SJCRH30 (cell line): Measurements from ENCODE around the gene PRR36. TPM values are rescaled to one million over a fixed set of nuclear protein-coding genes. Genes with fewer than 3 reads are reported as not detected.
A peak's percentile ranks its signal among the peaks of the same experiment; 100 is the strongest.

Experiments
- DNase-seq, 2 experiments: peaks; one replicate each; pipeline ENCODE4 v3.0.0-alpha.2; 2015 to 2020
- H3K27ac ChIP-seq: fragments of 250-450 bp; sonication (Bioruptor Pico); 2 replicates; pipeline ENCODE4 v1.5.1; 2020; ENCODE audit warnings: mild to moderate bottlenecking, moderate library complexity
- H3K27me3 ChIP-seq: fragments of 250-450 bp; sonication (Bioruptor Pico); 2 replicates; pipeline ENCODE4 v1.5.1; 2020; ENCODE audit warnings: mild to moderate bottlenecking, moderate library complexity
- H3K36me3 ChIP-seq: fragments of 250-450 bp; sonication (Bioruptor Pico); 2 replicates; pipeline ENCODE4 v1.5.1; 2020; ENCODE audit warnings: mild to moderate bottlenecking, moderate library complexity
- H3K4me1 ChIP-seq: fragments of 250-450 bp; sonication (Bioruptor Pico); 2 replicates; pipeline ENCODE4 v1.5.1; 2020; ENCODE audit warnings: mild to moderate bottlenecking, moderate library complexity
- H3K4me3 ChIP-seq: fragments of 250-450 bp; sonication (Bioruptor Pico); 2 replicates; pipeline ENCODE4 v1.5.1; 2020; ENCODE audit warnings: mild to moderate bottlenecking, moderate library complexity
- H3K9me3 ChIP-seq: fragments of 250-450 bp; sonication (Bioruptor Pico); replicated peaks from 2 replicates; pipeline ENCODE4 v1.5.1; 2020; ENCODE audit warnings: mild to moderate bottlenecking, moderate library complexity
- total RNA-seq: library from RNA; depleted of rRNA; stranded (reverse); fragments of >200 nt; shearing (Covaris generic); gene quantifications from 2 replicates; pipeline ENCODE4 v1.2.3, GENCODE V29; 2014

PRR36 gene
- total RNA-seq, 1 experiment from 2014 or later = not detected

GRCh38 chr19:7856679-7857663 lies 17.2 kb downstream of the PRR36 start:
- Histone ChIP-seq H3K27me3 (no peaks in the 10 kb centered on the region), H3K4me3 (no peak overlapping the region), H3K27ac (no peak overlapping the region), H3K9me3 (no peaks in the 10 kb centered on the region), H3K4me1 (no peaks in the 10 kb centered on the region), H3K36me3 (no peaks in the 10 kb centered on the region)
- DNase-seq = no peak

DNA sequence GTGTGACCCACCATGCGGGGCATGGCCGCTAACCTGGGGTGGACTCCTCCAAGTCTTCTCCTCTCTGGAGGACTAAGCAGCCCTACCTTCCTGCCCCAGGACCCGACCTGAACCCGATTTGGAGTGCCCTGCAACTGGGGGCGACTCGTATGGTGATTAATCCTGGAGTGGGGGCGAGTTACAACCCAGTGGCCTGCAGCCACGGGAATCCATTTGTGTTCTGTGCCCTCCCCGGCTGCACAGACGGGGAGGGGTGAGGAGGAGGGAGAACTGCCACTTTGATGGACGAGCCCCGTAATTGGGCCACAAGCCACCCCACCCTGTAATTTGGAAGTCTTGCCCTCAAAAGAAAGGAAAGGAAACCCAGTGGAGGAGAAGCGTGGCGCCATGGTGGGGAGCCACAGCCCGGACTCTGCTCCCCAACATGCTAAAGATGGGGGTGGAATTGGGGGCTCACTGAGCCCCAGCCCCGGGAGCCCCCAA lies 18.0 kb downstream of the PRR36 start:
- Histone ChIP-seq H3K36me3 (no peaks in the 10 kb centered on the region), H3K4me3 (no peak overlapping the region), H3K4me1 (no peaks in the 10 kb centered on the region), H3K9me3 (no peaks in the 10 kb centered on the region), H3K27me3 (no peaks in the 10 kb centered on the region), H3K27ac (no peak overlapping the region)
- DNase-seq = no peak

DNA sequence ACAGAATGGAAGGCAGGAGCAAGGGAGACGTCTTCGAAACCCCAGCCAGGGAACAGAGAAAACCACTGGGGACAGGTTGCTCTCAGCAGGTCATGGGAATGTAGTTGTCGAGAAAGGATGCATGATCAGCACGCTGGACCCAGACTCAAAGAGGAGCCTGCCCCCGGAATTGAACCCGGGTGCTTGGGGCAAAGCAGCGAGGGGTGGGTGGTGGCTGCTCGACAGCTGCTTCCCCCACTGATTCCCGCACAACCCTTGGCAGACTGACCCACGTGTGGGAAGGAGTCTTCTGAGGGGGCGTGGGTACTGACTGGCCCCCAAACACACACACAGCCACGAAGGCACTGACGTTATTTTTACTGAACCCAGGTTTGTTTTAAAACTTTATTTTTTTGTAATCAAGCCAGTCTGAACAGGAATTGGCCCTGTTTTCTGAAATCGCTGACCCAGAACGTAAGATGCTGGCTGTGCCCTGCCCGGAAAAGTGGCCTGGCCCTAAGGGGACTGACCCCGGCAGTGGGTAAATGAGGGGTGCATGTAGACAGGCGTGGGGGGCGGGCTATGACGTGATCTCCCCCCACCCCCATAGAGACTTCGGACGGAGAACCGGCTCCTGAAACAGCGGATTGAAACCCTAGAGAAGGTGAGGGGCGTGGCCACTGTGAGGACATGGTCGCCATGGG lies 18.6 kb downstream of the PRR36 start:
- H3K4me1 ChIP-seq = no peaks in the 10 kb centered on the region
- H3K4me3 ChIP-seq = no peak overlapping the region
- no peaks in the 10 kb centered on the region for H3K36me3 ChIP-seq
- DNase-seq = no peak
- H3K27ac ChIP-seq = no peak overlapping the region
- no peaks in the 10 kb centered on the region for H3K9me3 ChIP-seq
- H3K27me3 ChIP-seq = no peaks in the 10 kb centered on the region

- Histone ChIP-seq H3K9me3 (no peaks in the 10 kb centered on the region), H3K27me3 (no peaks in the 10 kb centered on the region), H3K27ac (no peak overlapping the region), H3K4me1 (no peaks in the 10 kb centered on the region), H3K4me3 (no peak overlapping the region), H3K36me3 (no peaks in the 10 kb centered on the region)
- no peak for DNase-seq
Observed at GRCh38 chr19:7853770-7854128, 20.4 kb downstream of the PRR36 start.

DNA sequence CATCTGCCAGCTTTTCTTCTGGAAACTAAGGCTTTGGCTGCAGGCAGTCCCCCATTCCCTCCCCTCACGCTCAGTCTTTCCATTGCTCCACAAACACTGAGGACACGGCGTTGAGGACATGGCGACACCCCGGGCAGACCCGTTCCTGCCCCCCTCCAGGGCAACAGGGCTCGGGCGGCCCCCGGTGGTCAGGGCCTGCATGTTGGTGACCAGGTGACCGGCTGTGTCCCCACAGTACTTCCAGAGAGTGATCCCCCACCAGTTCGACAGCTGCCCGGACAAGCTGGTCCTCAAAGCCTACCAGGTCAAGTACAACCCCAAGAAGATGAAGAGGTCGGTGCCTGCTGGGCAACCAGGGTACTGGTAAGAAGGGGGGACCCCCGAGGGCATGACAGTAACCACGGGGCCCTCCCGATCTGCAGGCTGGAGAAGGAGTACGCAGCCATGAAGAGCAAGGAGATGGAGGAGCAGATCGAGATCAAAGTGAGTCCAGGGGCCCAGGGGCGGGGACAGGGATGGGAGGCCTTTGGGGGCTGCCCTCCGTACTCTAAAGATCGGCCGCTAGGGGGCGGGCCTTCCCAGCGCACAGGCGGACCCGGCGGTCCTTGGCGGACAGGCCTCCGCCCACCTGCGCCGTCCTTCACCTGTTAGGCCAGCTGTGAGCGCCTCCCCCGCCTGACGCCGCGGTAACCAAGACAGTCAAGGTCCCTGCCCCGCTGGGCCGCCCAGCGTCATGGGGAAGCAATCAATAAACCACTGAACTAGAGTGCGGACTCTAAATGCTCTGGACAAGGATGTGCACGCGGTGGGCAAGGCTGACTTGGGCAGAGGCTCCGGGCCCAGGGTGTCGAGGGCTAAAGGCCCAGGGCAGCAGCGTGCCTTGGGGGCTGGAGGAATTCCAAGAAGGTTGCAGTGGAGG lies 21.1 kb downstream of the PRR36 start:
- DNase-seq = peak; percentile 76 to 85
- no peak overlapping the region for H3K4me3 ChIP-seq
- H3K36me3 ChIP-seq = no peaks in the 10 kb centered on the region
- H3K9me3 ChIP-seq = no peaks in the 10 kb centered on the region
- H3K4me1 ChIP-seq = no peaks in the 10 kb centered on the region
- H3K27ac ChIP-seq = no peak overlapping the region
- H3K27me3 ChIP-seq = no peaks in the 10 kb centered on the region

GRCh38 chr19:7851623-7852500 lies 22.3 kb downstream of the PRR36 start:
- Histone ChIP-seq H3K4me3 (no peak overlapping the region), H3K36me3 (no peaks in the 10 kb centered on the region), H3K27ac (no peak overlapping the region), H3K9me3 (no peaks in the 10 kb centered on the region), H3K4me1 (no peaks in the 10 kb centered on the region), H3K27me3 (no peaks in the 10 kb centered on the region)
- DNase-seq = no peak

GRCh38 chr19:7850945-7851622 lies 23.1 kb downstream of the PRR36 start:
- Histone ChIP-seq H3K27me3 (no peaks in the 10 kb centered on the region), H3K27ac (no peak overlapping the region), H3K9me3 (no peaks in the 10 kb centered on the region), H3K4me3 (no peak overlapping the region), H3K36me3 (no peaks in the 10 kb centered on the region), H3K4me1 (no peaks in the 10 kb centered on the region)
- no peak for DNase-seq

GRCh38 chr19:7850000-7850813 lies 24.0 kb downstream of the PRR36 start:
- no peaks in the 10 kb centered on the region for H3K9me3 ChIP-seq
- DNase-seq = peak in 1 of 2 experiments; percentile 26
- H3K27ac ChIP-seq = no peak overlapping the region
- no peak overlapping the region for H3K4me3 ChIP-seq
- H3K4me1 ChIP-seq = no peaks in the 10 kb centered on the region
- H3K36me3 ChIP-seq = no peaks in the 10 kb centered on the region
- H3K27me3 ChIP-seq = no peaks in the 10 kb centered on the region

DNA sequence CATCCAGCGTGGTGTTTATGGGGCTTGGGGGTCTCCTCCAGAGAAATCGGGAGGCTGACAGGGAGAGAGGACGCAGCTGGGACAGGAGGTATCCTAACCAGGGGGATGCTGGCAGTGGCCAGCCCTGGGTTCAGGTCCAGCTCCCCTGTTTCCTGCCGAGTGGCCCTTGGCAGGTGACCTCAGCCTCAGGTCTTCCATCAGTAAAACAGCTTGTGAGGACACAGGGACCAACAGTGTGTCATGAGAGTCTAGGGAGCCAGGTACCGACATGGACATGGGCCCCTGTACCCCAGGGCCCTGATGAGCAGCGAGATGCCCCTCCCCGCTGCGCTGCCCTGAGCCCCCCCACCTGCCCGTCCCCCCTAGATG lies 24.6 kb downstream of the PRR36 start:
- no peaks in the 10 kb centered on the region for H3K36me3 ChIP-seq
- no peaks in the 10 kb centered on the region for H3K27me3 ChIP-seq

DNA sequence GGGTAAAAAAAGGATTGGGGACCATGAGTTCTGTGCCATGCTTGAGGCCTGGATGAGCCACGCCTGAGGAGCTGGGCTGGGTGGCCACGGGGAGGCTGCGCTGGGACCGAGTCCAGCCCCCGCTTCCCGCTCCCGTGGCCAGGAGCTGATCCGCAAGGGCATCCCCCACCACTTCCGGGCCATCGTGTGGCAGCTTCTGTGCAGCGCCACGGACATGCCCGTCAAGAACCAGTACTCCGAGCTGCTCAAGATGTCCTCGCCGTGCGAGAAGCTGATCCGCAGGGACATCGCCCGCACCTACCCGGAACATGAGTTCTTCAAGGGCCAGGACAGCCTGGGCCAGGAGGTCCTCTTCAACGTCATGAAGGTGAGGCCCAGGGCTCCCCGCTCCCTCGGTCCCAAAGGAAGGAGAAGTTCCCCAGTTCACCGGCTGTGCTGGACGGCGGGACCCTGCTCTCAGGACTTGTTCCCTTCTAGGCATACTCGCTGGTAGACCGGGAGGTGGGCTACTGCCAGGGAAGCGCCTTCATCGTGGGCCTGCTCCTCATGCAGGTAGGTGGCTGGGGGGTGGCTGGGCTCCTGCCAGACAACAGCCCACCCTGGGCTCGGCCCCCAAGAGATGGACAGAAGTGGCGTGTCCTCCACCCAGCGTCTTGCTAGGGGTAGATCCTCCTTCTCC lies 25.3 kb downstream of the PRR36 start:
- DNase-seq = no peak
- Histone ChIP-seq H3K36me3 (no peaks in the 10 kb centered on the region), H3K27me3 (no peaks in the 10 kb centered on the region), H3K4me1 (no peaks in the 10 kb centered on the region), H3K27ac (no peak overlapping the region), H3K4me3 (no peak overlapping the region), H3K9me3 (no peaks in the 10 kb centered on the region)

More for the DNA sequence above, 24.6 kb downstream of the PRR36 start:
- no peak overlapping the region for H3K4me3 ChIP-seq
- no peaks in the 10 kb centered on the region for H3K9me3 ChIP-seq
- H3K4me1 ChIP-seq = no peaks in the 10 kb centered on the region
- H3K27ac ChIP-seq = no peak overlapping the region
- no peak for DNase-seq

DNA sequence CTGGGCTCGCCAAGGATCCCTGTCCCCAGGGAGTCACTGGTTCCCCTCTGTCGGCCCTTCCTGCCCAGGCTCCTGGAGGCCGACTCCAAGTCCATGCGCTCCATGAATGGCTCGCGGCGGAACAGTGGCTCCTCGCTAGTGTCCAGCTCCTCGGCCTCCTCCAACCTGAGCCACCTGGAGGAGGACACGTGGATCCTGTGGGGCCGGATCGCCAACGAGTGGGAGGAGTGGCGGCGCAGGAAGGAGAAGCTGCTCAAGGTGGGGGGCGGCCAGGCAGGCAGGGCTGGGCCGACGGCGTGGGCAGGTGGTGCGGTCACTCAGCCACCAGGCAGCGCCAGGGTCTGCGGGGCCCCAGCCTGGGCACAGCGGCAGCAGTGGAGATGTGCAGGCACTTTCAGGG lies 26.5 kb downstream of the PRR36 start:
- Histone ChIP-seq H3K4me3 (no peak overlapping the region), H3K27me3 (no peaks in the 10 kb centered on the region), H3K27ac (no peak overlapping the region), H3K36me3 (no peaks in the 10 kb centered on the region), H3K4me1 (no peaks in the 10 kb centered on the region), H3K9me3 (no peaks in the 10 kb centered on the region)
- DNase-seq = no peak

GRCh38 chr19:7846155-7846646 lies 28.0 kb downstream of the PRR36 start:
- Histone ChIP-seq H3K9me3 (no peaks in the 10 kb centered on the region), H3K4me3 (no peak overlapping the region), H3K36me3 (no peaks in the 10 kb centered on the region), H3K27me3 (no peaks in the 10 kb centered on the region), H3K4me1 (no peaks in the 10 kb centered on the region), H3K27ac (no peak overlapping the region)
- no peak for DNase-seq
